Transverse colon (tissue), 4 donors: Measurements from ENCODE around the gene UBXN1. TPM values are rescaled to one million over a fixed set of nuclear protein-coding genes. Genes with fewer than 3 reads are reported as not detected.
A peak's percentile ranks its signal among the peaks of the same experiment; 100 is the strongest.

Experiments
- DNase-seq: peaks from one replicate; pipeline ENCODE4 v3.0.0-alpha.2; 2019
- H3K27ac ChIP-seq, 4 donors: fragments of 200-600 bp; sonication (generic); 2 replicates each; pipeline ENCODE4 v1.5.1; 2016 to 2018; ENCODE audit warnings: inconsistent platforms in 4 of 4
- H3K27me3 ChIP-seq: fragments of 200-600 bp; sonication (generic); 2 replicates; pipeline ENCODE4 v1.5.1; 2017; ENCODE audit warnings: inconsistent platforms
- H3K36me3 ChIP-seq, 4 donors: fragments of 200-600 bp; sonication (generic); 2 replicates each; pipeline ENCODE4 v1.5.1; 2017 to 2019; ENCODE audit warnings: inconsistent platforms in 4 of 4
- H3K4me1 ChIP-seq, 4 donors: fragments of 200-600 bp; sonication (generic); 2 replicates each; pipeline ENCODE4 v1.5.1; 2017 to 2020; ENCODE audit warnings: inconsistent platforms in 4 of 4
- H3K4me3 ChIP-seq, 4 donors: fragments of 200-600 bp; sonication (generic); 1 replicate in 1 of 4; 2 replicates in 3 of 4; pipeline versions ENCODE4 v1.5.1 to v1.6.1; 2017 to 2019; ENCODE audit warnings: inconsistent platforms in 4 of 4
- H3K9me3 ChIP-seq, 2 donors: fragments of 200-600 bp; sonication (generic); 2 replicates each; pipeline ENCODE4 v1.5.1; 2017 to 2019; ENCODE audit warnings: inconsistent platforms in 2 of 2
- EP300 ChIP-seq: sonication (generic); formaldehyde crosslinking; IDR thresholded peaks from one replicate; pipeline ENCODE4 v1.6.1; 2017; ENCODE audit warnings: antibody characterized with exemption, low read depth
- POLR2A ChIP-seq: fragments of 450-650 bp; IDR thresholded peaks from one replicate; pipeline ENCODE4 v1.6.1; 2016; ENCODE audit warnings: antibody characterized with exemption, mild to moderate bottlenecking, moderate library complexity
- POLR2AphosphoS5 ChIP-seq, 3 donors: sonication (generic); formaldehyde crosslinking; IDR thresholded peaks; one replicate each; pipeline ENCODE4 v1.6.1; 2016; ENCODE audit warnings: antibody characterized with exemption in 3 of 3
- WGBS, 2 donors: methylation state at CpG; one replicate each; pipeline ENCODE4 v1.1.5; 2018; ENCODE audit warnings: low coverage in 1 of 2; 5-methylcytosine and 5-hydroxymethylcytosine counted together
- in situ Hi-C, 4 donors: fragments of 200-750 bp; cut with MboI; loops; one replicate each; pipeline versions ENCODE4 v1.15.0 to v1.15.1; 2017; ENCODE audit warnings: low sequenced_read_pairs in 3 of 4, low pct_ligation_motif_present in 1 of 4, low pct_unique_long_range_greater_than_20kb in 1 of 4
- intact Hi-C: fragments of 100-400 bp; cut with DNase I; formaldehyde crosslinking; loops from one replicate; pipeline ENCODE4 v1.15.1; 2023; ENCODE audit warnings: low total_unique reads
- total RNA-seq, 4 donors: library from RNA; depleted of rRNA; stranded (reverse); fragments of >200 nt; gene quantifications; one replicate each; pipeline ENCODE4 v1.1.0, GENCODE V29; 2016
- TF ChIP-seq, protein P1 (sequence below), 5 experiments: fragments of 200-600 bp in 3 of 5; fragments of 450-650 bp in 2 of 5; sonication (generic) in 3 of 5; IDR thresholded peaks; 1 replicate in 2 of 5; 2 replicates in 3 of 5; pipeline ENCODE4 v1.5.1; 2016 to 2017; ENCODE audit warnings: antibody characterized with exemption in 5 of 5, inconsistent platforms in 3 of 5, mild to moderate bottlenecking in 2 of 5, moderate library complexity in 1 of 5

UBXN1 gene
- total RNA-seq, 4 donors from 2014 or later: 129 to 219 (median 142) TPM

DNA sequence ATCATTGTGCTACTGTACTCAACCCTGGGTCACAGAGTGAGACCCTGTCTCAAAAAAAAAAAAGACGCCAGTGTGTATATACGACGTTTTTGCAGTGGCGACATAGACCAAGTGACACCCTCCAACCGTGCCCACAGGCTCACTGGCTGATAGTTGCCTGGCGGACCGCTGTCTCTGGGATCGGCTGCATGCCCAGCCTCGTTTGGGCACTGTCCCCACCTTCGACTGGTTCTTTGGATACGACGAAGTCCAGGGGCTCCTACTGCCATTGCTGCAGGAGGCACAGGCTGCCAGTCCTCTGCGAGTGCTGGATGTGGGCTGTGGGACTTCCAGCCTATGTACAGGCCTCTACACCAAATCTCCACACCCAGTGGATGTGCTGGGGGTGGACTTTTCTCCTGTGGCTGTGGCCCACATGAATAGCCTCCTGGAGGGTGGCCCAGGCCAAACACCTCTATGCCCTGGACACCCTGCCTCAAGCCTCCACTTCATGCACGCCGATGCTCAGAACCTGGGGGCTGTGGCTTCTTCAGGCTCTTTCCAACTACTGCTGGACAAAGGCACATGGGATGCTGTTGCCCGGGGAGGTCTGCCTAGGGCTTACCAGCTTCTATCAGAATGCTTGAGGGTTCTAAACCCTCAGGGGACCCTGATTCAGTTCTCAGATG, 12.5 kb downstream of the UBXN1 start:
- Histone ChIP-seq H3K4me1 (peaks cover 21 to 61% (median 48%) of the 10 kb centered on the region in 4 donors), H3K4me3 (peak overlapping the region; percentile 55 to 77 (median 68)), H3K27me3 (no peaks in the 10 kb centered on the region), H3K36me3 (peaks cover 0 to 6% (median 0%) of the 10 kb centered on the region in 4 donors), H3K27ac (peak overlapping the region; percentile 93 to 97 (median 94)), H3K9me3 (no peaks in the 10 kb centered on the region)
- no peak for DNase-seq
- 29% methylated on average over 15 of the region's 16 CpGs; no CpG with 5 or more reads in 1 of the 2 donors for WGBS, 2 donors
- in situ Hi-C loops (no loop called here), intact Hi-C loops (no loop called here)
- no peak for TF ChIP-seq EP300
- TF ChIP-seq, protein P1, sequence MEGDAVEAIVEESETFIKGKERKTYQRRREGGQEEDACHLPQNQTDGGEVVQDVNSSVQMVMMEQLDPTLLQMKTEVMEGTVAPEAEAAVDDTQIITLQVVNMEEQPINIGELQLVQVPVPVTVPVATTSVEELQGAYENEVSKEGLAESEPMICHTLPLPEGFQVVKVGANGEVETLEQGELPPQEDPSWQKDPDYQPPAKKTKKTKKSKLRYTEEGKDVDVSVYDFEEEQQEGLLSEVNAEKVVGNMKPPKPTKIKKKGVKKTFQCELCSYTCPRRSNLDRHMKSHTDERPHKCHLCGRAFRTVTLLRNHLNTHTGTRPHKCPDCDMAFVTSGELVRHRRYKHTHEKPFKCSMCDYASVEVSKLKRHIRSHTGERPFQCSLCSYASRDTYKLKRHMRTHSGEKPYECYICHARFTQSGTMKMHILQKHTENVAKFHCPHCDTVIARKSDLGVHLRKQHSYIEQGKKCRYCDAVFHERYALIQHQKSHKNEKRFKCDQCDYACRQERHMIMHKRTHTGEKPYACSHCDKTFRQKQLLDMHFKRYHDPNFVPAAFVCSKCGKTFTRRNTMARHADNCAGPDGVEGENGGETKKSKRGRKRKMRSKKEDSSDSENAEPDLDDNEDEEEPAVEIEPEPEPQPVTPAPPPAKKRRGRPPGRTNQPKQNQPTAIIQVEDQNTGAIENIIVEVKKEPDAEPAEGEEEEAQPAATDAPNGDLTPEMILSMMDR (IDR thresholded peaks at IDR 0.05): no peak
- TF ChIP-seq POLR2AphosphoS5 (IDR thresholded peaks at IDR 0.05): no peak
- TF ChIP-seq POLR2A: no peak

DNA sequence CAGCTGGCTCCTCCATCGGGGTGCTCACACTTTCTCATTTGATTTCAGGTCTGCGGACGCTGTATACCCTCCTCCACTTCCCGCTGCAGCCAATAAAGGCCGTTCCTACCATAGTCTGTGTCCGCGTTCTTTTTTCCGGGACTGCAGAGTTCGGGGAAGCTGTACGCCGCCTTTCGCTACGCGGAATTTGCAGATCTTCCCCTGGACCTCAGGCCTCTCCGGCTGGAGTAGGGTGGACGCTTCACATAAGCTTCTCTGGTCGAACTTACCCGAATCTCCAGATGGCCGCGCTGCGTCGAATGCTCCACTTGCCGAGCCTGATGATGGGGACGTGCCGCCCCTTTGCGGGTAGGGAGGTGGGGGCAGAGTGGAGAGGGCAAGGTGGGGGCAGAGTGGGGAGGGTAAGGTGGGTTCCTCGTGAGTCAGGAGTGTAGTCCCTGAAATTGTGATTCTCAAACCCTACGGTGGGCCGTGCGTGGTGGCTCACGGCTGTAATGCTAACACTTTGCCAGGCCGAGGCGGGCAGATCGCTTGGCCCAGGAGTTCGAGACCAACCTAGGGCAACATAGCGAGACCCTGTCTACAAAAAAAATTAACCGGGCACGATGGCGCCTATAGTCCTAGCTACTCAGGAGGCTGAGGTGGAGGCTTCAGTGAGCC, 13.1 kb downstream of the UBXN1 start:
- in situ Hi-C loops: no loop called here
- H3K36me3 ChIP-seq: peaks cover 0 to 6% (median 0%) of the 10 kb centered on the region in 4 donors
- H3K4me1 ChIP-seq: peaks cover 18 to 56% (median 43%) of the 10 kb centered on the region in 4 donors
- no peaks in the 10 kb centered on the region for H3K9me3 ChIP-seq
- 2% methylated on average over 39 of the region's 39 CpGs; no CpG with 5 or more reads in 1 of the 2 donors for WGBS, 2 donors
- intact Hi-C loops: no loop called here
- H3K27me3 ChIP-seq: no peaks in the 10 kb centered on the region
- peak overlapping the region; percentile 55 to 77 (median 68) for H3K4me3 ChIP-seq
- TF ChIP-seq EP300 (no peak), POLR2AphosphoS5 (IDR thresholded peaks at IDR 0.05) (no peak), POLR2A (no peak)
- TF ChIP-seq, protein P1 (IDR thresholded peaks at IDR 0.05): no peak
- H3K27ac ChIP-seq: peak overlapping the region; percentile 93 to 97 (median 94)
- DNase-seq: peak; percentile 54

DNA sequence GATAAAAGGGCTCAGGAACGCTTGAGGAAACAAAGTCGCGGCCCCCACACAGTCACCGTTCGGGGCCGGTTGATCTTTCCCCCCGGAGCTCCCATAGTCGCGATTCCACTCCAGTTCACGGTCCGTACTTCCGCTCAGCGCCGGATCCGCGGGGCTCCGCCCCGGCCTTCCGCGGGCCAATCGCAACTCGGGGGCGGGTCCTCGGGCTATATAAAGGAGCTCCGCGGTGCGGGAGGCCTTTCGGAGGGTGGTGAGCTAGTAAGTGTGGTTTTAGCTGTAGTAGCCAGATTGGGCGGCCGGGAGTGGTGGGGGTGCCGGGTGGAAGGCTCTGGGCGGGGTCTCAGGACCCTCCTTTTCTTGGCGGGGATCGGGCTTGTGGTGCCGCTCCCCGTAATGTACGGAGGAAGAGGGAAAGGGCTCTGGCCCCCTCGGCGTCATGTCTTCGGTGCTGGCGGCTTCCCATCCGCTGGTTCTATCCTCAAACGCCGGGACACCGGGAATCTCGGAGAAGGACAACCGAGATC, 13.7 kb downstream of the UBXN1 start, which contains the start of the genes C11orf98 and CSKMT:
Gene C11orf98, minus strand, starts transcription at position 136 of the 524 bp plus-strand sequence. Its CDS starts 41 bp downstream, at position 95.
Gene CSKMT, plus strand, starts transcription at position 238 of the 524 bp plus-strand sequence. CDS start 568 bp downstream, outside the sequence.
- WGBS, 2 donors: 0% methylated on average over 44 of the region's 47 CpGs; no CpG with 5 or more reads in 1 of the 2 donors
- peak; percentile 97 for DNase-seq
- in situ Hi-C loops: no loop called here
- H3K27ac ChIP-seq: peak within 1 kb of the TSS; percentile 93 to 97 (median 94)
- peaks cover 18 to 50% (median 37%) of the 10 kb centered on the region in 4 donors for H3K4me1 ChIP-seq
- H3K27me3 ChIP-seq: no peaks in the 10 kb centered on the region
- H3K36me3 ChIP-seq: peaks cover 0 to 6% (median 0%) of the 10 kb centered on the region in 4 donors
- H3K9me3 ChIP-seq: no peaks in the 10 kb centered on the region
- H3K4me3 ChIP-seq: peak within 1 kb of the TSS; percentile 55 to 77 (median 72)
- TF ChIP-seq POLR2AphosphoS5 (IDR thresholded peaks at IDR 0.05) (peak; percentile 98 to 100 (median 100)), EP300 (no peak), POLR2A (peak; percentile 99)
- intact Hi-C loops: no loop called here

DNA sequence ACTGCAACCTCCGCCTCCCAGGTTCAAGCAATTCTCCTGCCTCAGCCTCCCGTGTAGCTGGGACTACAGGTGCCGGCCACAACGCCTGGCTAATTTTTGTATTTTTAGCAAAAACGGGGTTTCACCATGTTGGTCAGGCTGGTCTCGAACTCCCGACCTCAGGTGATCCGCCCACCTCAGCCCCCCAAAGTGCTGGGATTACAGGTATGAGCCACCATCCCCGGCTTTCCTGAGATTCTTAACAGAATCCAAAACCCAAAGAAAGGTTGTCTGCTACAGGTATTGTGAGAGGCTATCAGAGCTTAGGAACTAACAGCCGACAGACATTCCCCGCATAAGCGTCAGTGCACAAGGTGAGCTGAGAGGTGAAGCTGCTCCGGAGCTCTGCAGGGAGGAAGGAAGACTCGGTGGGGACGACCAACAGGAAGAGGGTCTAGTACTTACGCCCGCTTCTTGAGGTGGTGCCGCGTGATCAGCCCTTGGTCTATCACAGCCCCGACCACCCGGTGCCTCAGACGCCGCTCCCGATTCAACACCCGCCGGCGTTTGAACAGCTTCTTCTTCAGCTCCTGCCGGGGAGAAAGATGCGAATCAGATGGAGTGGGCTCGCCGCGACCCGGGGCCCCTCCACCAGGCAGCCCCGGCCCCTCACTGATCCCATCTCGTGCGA, 14.3 kb downstream of the UBXN1 start:
- Histone ChIP-seq H3K4me3 (peak overlapping the region; percentile 55 to 77 (median 72)), H3K9me3 (no peaks in the 10 kb centered on the region), H3K27me3 (no peaks in the 10 kb centered on the region), H3K4me1 (peaks cover 18 to 44% (median 33%) of the 10 kb centered on the region in 4 donors), H3K36me3 (peaks cover 0 to 6% (median 0%) of the 10 kb centered on the region in 4 donors), H3K27ac (peak overlapping the region; percentile 93 to 97 (median 94))
- intact Hi-C loops (no loop called here), in situ Hi-C loops (no loop called here)
- TF ChIP-seq, protein P1 (IDR thresholded peaks at IDR 0.05): no peak
- TF ChIP-seq POLR2AphosphoS5 (IDR thresholded peaks at IDR 0.05) (no peak), EP300 (no peak), POLR2A (no peak)
- WGBS, 2 donors: 1% methylated on average over 30 of the region's 36 CpGs; no CpG with 5 or more reads in 1 of the 2 donors
- DNase-seq: peak; percentile 74
